ENCODE results near the gene FADS1. TPM values are rescaled to one million over a fixed set of nuclear protein-coding genes. Genes with fewer than 3 reads are reported as not detected.

FADS1 gene
- total and polyA plus RNA-seq, 2 of the 13 experiments (the other 11 are each of a cell fraction or from before 2014, with no cell fraction given) = 91.8 to 108 TPM

- 0 out of 2 replicates have a peak, but pooled peaks have one; percentile 57 for TF ChIP-seq NKX3-1 (CRISPR knock-in tag; IDR thresholded peaks at IDR 0.05)
- TF ChIP-seq ZNF354B (CRISPR knock-in tag; IDR thresholded peaks at IDR 0.05) = no peak
- no peak for TF ChIP-seq MBD4 (IDR thresholded peaks at IDR 0.05; ENCODE audit: borderline replicate concordance, low read length)
- 0 out of 2 replicates have a peak, but pooled peaks have one; percentile 12 for TF ChIP-seq ZBTB3 (CRISPR knock-in tag; IDR thresholded peaks at IDR 0.05; ENCODE audit: borderline replicate concordance, low read depth)
- peak; percentile 13; the same call in 1 of the 2 replicates for TF ChIP-seq THRA (CRISPR knock-in tag; IDR thresholded peaks at IDR 0.05; ENCODE audit: borderline replicate concordance)
- no peak for TF ChIP-seq KLF6 (CRISPR knock-in tag; IDR thresholded peaks at IDR 0.05)
- peak; percentile 31; the same call in 1 of the 2 replicates for TF ChIP-seq GATA4 (IDR thresholded peaks at IDR 0.05; ENCODE audit: borderline replicate concordance, low read depth)
- no peak for TF ChIP-seq IKZF4 (CRISPR knock-in tag; IDR thresholded peaks at IDR 0.05; ENCODE audit: borderline replicate concordance, low read depth, not compliant biosample characterization)
- TF ChIP-seq NONO (IDR thresholded peaks at IDR 0.05) = no peak
- TF ChIP-seq NONO (CRISPR knock-in tag; conservative IDR thresholded peaks at IDR 0.05) = peak; percentile 89
- TF ChIP-seq ZFX (CRISPR knock-in tag; IDR thresholded peaks at IDR 0.05; ENCODE audit: low read depth) = peak; percentile 71
- TF ChIP-seq ZFP36 (IDR thresholded peaks at IDR 0.05; ENCODE audit: borderline replicate concordance, low read depth, low read length, partially characterized antibody) = no peak
- TF ChIP-seq ZBTB7A (CRISPR knock-in tag; IDR thresholded peaks at IDR 0.05) = no peak; the same call in 1 of the 2 replicates
- TF ChIP-seq KDM5A (IDR thresholded peaks at IDR 0.05; ENCODE audit: borderline replicate concordance, low read length) = no peak
- peak; percentile 85 for TF ChIP-seq ZNF18 (CRISPR knock-in tag; IDR thresholded peaks at IDR 0.05; ENCODE audit: insufficient replicate concordance)
- TF ChIP-seq XRCC5 (optimal IDR thresholded peaks at IDR 0.05; ENCODE audit: low read length) = no peak
- TF ChIP-seq HMG20B (CRISPR knock-in tag; conservative IDR thresholded peaks at IDR 0.05) = no peak; the same call in 1 of the 2 replicates
- TF ChIP-seq HOXA3 (CRISPR knock-in tag; IDR thresholded peaks at IDR 0.05) = peak; percentile 71
- TF ChIP-seq RAD21 (CRISPR knock-in tag; IDR thresholded peaks at IDR 0.05) = 0 out of 2 replicates have a peak, but pooled peaks have one; percentile 6
- no peak for TF ChIP-seq ZNF556 (CRISPR knock-in tag; IDR thresholded peaks at IDR 0.05; ENCODE audit: borderline replicate concordance)
- TF ChIP-seq ZNF709 (CRISPR knock-in tag; IDR thresholded peaks at IDR 0.05) = peak; percentile 71; the same call in 1 of the 2 replicates
- TF ChIP-seq WIZ (CRISPR knock-in tag; IDR thresholded peaks at IDR 0.05) = no peak
- no peak for TF ChIP-seq GRHL1 (CRISPR knock-in tag; conservative IDR thresholded peaks at IDR 0.05)
- TF ChIP-seq CREB3 (CRISPR knock-in tag; IDR thresholded peaks at IDR 0.05) = 0 out of 2 replicates have a peak, but pooled peaks have one; percentile 53
- peak; percentile 20; the same call in 1 of the 2 replicates for TF ChIP-seq GATAD2A (CRISPR knock-in tag; IDR thresholded peaks at IDR 0.05)
These were observed 1.6 kb downstream of the FADS1 start (continued) for GRCh38 chr11:61814958-61815789.

All from HepG2 (cell line).